IMR-90 (cell line): Measurements from ENCODE around the gene SP140.

Source experiments
- POLR2A ChIP-seq: IDR thresholded peaks from 2 replicates; pipeline ENCODE4 v1.6.1; 2012; ENCODE audit warnings: mild to moderate bottlenecking, low read depth, low read length
- TF ChIP-seq, protein P1 (sequence below): conservative IDR thresholded peaks from 2 replicates; pipeline ENCODE4 v1.5.1; 2012; ENCODE audit warnings: mild to moderate bottlenecking, low read depth, low read length, improper control_type of control experiment

- TF ChIP-seq, protein P1, sequence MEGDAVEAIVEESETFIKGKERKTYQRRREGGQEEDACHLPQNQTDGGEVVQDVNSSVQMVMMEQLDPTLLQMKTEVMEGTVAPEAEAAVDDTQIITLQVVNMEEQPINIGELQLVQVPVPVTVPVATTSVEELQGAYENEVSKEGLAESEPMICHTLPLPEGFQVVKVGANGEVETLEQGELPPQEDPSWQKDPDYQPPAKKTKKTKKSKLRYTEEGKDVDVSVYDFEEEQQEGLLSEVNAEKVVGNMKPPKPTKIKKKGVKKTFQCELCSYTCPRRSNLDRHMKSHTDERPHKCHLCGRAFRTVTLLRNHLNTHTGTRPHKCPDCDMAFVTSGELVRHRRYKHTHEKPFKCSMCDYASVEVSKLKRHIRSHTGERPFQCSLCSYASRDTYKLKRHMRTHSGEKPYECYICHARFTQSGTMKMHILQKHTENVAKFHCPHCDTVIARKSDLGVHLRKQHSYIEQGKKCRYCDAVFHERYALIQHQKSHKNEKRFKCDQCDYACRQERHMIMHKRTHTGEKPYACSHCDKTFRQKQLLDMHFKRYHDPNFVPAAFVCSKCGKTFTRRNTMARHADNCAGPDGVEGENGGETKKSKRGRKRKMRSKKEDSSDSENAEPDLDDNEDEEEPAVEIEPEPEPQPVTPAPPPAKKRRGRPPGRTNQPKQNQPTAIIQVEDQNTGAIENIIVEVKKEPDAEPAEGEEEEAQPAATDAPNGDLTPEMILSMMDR: no peak
- TF ChIP-seq POLR2A: no peak
Measured at GRCh38 chr2:230205034-230205433, 20.5 kb upstream of the SP140 start.
